Head of caudate nucleus (tissue), 42 donors: ENCODE data around the gene TNFRSF17.
A peak's percentile ranks its signal among the peaks of the same experiment; 100 is the strongest.

Experiments used
- DNase-seq, 42 donors: peaks; one replicate each; pipeline versions ENCODE4 v3.0.0 to v3.0.0-alpha.2; 2020 to 2021; ENCODE audit warnings: mixed read lengths in 7 of 42
- intact Hi-C: fragments of 100-400 bp; cut with DNase I; formaldehyde crosslinking; loops from one replicate; pipeline ENCODE4 v1.15.0; 2022

The TNFRSF17 gene

DNA sequence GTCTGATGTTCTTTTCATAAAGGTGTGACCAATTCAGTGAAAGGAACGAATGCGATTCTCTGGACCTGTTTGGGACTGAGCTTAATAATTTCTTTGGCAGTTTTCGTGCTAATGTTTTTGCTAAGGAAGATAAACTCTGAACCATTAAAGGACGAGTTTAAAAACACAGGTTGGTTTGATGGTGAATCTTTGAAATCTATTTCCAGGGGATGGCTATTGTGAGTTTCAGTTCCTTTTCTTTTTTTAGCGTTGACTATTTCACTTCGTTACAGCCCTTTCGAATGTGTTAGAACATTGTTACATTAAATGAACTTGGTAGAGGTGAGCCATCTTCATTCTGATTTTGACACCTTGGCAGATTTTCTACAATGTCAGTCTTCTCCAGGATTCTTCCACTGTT, 1.2 kb downstream of the TNFRSF17 start:
- intact Hi-C loops, result no loop called here
- no peak for DNase-seq

DNA sequence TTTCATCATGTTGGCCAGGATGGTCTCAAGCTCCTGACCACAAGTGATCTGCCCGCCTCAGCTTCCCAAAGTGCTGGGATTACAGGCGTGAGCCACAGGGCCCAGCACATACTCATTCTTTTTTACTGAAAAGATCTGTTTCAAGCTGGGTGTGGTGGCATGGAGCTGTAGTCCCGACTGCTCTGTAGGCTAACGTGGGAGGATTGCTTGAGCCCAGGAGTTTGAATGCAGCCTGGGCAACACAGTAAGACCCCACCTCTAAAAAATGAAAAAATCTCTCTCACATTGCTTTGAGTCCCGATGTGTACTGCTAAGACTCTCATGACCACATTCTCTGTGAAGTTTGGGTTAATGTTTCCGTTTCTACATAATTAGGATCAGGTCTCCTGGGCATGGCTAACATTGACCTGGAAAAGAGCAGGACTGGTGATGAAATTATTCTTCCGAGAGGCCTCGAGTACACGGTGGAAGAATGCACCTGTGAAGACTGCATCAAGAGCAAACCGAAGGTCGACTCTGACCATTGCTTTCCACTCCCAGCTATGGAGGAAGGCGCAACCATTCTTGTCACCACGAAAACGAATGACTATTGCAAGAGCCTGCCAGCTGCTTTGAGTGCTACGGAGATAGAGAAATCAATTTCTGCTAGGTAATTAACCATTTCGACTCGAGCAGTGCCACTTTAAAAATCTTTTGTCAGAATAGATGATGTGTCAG, 2.3 kb downstream of the TNFRSF17 start:
- DNase-seq, result no peak
- intact Hi-C loops, result no loop called here

DNA sequence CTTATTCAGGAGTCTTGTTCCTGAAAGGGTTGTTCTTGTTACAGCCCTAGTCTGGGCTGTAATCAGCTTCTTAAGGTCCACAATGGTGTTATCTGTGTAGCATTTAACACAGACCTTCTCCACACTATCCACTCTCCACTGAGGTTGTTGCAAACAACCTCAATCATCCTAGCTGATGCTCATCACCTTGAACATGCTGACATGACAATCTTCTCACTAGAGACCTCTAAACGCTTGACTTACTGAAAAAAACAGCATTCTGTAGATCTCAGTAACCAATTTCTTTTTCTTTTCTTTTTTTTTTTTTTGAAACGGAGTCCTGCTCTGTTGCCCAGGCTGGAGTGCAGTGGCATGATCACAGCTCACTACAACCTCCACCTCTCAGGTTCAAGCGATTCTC, 3.6 kb downstream of the TNFRSF17 start:
- DNase-seq, result no peak
- intact Hi-C loops, result no loop called here

DNA sequence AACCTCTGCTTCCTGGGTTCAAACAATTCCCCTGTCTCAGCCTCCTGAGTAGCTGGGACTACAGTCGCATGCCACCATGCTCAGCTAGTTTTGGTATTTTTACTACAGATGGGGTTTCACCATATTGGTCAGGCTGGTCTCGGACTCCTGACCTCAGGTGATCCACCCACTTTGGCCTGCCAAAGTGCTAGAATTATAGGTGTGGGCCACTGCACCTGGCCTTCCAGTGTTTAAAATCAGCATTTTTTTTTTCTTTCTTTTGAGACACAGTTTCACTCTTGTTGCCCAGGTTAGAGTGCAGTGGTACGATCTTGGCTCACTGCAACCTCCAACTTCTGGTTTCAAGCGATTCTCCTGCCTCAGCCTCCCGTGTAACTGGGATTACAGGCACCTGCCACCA, 5.3 kb downstream of the TNFRSF17 start:
- intact Hi-C loops, result loop anchor here (10.0 kb wide), 1 partner anchor 95 kb away; no protein-coding TSS in a partner anchor
- DNase-seq, result peak in 1 of 42 donors; percentile 1

DNA sequence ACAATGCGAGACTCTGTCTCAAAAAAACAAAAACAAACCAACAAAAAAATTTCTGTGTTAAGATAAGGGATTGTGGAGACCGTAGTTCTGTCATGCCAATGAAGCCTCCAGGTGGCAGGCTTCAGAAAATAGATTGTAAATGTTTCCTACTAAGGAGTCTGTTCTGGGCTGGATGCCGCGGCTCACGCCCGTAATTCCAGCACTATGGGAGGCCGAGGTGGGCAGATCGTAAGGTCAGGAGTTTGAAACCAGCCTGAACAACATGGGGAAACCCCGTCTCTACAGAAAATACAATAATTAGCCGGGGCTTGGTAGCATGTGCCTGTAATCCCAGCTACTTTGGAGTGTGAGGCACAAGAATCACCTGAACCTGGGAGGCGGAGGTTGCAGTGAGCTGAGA, 7.1 kb downstream of the TNFRSF17 start:
- intact Hi-C loops, result loop anchor here (10.0 kb wide), 1 partner anchor 93 kb away; no protein-coding TSS in a partner anchor

DNA sequence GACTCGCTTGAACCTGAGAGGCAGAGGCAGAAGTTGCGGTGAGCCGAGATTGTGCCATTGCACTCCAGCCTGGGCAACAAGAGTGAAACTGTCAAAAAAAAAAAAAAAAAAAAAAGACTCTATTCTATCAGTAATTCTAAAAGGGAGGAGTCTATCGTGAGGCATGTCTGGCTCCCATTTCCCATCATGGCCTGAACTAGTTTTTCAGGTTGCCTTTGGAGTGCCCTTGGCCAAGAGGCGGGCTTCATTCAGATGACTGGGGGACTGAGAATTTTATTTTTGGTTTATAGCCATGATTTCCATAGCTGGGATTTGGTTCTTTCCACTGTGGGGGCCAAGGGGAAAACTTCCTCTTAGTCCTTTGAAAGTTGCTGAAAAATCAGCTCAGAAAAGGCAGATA, 8.1 kb downstream of the TNFRSF17 start:
- intact Hi-C loops, result loop anchor here (10.0 kb wide), 1 partner anchor 92 kb away; no protein-coding TSS in a partner anchor
- no peak for DNase-seq

More for the DNA sequence above, 7.1 kb downstream of the TNFRSF17 start:
- peak in 9 of 42 donors; percentile 30 to 69 (median 36) for DNase-seq

DNA sequence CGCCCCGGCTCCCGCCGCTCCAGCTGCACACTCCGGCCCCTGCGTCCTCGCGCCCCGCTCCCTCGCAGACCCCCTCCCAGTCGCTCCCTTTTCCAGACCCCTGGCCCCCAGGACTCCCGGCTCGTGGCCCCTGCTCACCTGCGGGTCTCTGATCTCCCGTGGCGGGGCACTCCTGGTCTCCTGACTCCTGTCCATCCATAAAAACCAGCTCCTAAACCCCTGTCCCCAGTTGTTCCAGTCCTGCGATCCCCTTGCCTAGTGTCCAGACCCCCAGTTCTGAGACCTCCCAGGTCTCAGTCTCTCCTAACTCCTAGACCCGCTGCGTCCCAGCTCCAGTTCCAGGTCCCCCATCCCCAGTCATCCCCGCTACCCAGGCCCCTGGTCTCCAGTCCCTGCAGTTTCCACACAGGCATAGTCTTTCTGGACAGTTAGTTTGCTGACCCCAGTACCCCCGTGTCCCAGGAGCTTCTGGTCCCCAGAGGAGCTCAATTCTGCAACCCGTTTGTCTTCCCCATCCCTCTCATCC, 11.9 kb downstream of the TNFRSF17 start:
- intact Hi-C loops, result loop anchor here (10.0 kb wide), 1 partner anchor 88 kb away; no protein-coding TSS in a partner anchor
- DNase-seq, result peak in 2 of 42 donors; percentile 11 to 14

DNA sequence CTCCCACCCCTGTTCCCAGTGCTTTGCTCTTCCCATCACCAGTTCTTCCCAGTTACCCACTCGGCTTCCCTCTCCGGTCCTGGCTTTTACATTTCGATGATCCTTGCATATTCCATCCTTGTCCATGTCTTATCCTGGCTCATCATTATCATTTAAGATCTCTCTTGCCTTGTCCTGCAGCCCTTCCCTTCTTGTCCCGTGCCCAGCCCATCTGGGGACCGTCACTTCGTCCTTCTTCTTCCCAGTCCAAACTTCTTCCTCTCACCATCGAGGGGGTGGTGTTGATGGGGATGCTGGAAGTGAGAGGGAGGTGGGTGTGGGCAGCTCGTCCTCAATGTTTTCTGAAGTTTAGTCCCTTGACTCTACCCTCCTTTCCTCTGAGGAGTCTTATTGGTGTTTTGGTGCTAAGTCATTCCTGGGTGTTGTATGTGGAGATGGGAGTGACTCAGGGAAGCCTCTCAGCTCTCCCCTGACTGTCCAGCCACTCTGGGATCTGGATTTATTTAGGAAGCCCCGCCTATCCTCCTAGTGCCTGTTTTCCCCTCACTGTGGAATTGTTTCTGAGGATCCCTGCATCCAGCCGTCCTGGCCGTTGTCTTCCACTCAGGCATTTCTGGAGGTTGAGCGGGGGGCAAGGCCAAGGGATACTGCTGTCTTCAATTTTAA, 12.5 kb downstream of the TNFRSF17 start:
- DNase-seq, result peak in 1 of 42 donors; percentile 6
- intact Hi-C loops, result loop anchor here (10.0 kb wide), 1 partner anchor 87 kb away; no protein-coding TSS in a partner anchor

DNA sequence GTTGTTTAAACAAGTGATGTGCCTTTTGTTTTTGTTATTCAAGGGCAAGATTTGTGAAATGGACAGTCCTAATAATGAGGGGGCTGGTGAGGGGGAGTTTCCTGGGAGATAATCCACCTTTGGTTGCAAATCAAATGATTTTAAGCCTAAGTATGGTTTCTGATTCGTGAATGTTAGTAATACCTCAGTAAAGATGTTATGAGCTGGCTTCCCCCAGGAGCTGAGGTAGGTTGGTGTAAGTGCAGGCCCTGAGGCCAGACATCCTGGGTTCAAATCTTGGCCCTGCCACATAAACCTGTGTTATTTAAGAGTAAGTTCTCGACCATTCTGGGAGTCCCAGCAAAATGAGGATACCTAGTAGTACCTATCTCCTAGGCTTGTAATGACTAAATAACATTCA, 13.1 kb downstream of the TNFRSF17 start:
- intact Hi-C loops, result loop anchor here (10.0 kb wide), 1 partner anchor 87 kb away; no protein-coding TSS in a partner anchor
- DNase-seq, result no peak

DNA sequence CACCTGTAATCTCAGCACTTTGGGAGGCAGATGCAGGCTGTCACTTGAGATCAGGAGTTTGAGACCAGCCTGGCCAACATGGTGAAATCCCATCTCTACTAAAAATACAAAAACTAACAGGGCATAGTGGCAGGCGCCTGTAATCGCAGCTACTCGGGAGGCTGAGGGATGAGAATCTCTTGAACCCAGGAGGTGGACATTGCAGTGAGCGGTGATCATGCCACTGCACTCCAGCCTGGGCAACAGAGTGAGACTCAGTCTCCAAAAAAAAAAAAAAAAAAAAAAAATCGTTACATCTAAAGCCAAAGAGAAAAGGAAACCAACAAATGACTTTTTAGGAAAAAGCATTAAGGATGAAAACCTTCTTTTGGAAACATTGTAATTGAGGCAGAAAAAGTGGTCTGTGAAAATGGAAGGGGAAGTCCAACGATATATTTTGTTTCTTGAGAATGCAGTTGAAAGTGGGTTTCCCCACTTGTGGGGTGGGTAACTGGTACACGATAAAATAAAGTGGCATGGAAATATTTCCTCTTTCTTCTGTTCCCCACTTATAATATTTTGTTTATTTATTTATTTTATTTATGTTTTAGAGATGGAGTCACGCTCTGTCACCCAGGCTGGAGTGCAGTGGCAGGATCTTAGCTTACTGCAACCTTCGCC, 14.1 kb downstream of the TNFRSF17 start:
- DNase-seq, result no peak
- intact Hi-C loops, result loop anchor here (10.0 kb wide), 1 partner anchor 86 kb away; no protein-coding TSS in a partner anchor

DNA sequence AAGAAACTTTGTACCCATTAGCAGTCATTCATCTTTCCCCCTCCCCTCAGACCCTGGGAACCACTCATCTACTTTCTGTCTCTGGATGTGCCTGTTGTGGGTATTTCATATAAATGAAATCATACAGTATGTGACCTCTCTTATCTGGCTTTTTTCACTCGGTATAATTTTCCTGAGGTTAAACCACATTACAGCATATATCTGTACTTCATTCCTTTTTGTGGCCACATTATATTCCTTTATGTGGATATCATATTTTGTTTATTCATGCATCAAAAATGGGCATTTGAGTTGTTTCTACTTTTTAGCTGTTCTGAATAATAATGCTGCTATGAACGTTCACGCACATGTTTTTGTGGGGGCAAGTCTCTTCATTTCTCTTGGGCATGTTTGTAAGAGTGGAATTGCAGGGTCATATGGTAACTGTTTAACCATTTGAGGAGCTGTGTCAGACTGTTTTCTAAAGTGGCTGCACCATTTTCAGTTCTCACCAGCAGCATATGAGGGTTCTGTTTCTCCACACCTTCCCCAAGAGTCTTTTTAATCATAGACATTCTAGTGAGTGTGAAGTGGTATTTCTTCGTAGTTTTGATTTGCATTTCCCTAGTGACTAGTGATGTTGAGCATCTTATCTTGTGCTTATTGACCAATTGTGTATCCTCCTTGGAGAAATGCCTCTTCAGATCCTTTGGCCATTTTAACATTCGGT, 15.3 kb downstream of the TNFRSF17 start:
- DNase-seq, result no peak
- intact Hi-C loops, result no loop called here

DNA sequence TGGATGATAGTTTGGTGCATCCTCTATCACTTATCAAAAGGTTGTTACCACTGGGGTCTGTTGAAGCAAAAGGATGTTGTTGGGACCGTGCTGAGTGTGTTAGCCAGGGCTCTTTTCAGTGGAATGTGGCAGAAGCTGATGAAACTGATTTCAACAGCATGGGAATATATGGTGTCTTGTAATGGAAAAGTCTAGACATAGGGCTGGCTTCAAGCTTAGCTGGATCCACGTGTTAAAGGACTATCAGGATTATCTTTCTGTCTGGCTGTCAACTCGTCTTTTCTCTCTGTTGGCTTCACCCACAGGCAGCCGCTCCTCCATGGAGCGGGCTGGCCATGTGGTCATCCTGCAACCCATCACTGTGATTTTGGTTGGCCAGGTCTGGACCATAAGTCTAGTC, 20.2 kb downstream of the TNFRSF17 start:
- DNase-seq, result no peak
- intact Hi-C loops, result no loop called here

DNA sequence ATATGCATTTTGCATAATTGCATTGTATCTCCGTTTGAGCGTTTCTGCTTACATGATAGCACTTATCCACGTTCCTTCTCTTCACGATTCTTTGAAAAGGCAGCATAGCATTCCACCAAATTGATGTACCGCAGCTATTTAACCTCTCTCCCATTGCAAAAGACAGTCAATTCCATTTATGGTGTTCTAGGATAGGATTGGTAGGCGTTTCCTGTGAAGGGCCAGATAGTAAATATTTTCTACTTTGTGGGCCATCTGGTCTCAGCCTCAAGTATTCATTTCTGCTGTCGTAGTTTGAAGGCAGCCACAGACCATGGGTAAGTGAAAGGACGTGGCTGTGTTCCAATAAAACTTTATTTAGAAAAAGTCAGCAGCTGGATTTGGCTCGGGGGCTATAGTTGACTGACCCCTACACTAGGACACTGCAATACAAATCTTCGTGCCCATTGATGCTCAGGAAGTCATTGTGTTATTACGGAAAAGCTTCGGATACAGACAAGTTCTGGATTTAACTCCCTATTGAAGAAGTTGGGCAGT, 21.6 kb downstream of the TNFRSF17 start:
- DNase-seq, result no peak
- intact Hi-C loops, result no loop called here

DNA sequence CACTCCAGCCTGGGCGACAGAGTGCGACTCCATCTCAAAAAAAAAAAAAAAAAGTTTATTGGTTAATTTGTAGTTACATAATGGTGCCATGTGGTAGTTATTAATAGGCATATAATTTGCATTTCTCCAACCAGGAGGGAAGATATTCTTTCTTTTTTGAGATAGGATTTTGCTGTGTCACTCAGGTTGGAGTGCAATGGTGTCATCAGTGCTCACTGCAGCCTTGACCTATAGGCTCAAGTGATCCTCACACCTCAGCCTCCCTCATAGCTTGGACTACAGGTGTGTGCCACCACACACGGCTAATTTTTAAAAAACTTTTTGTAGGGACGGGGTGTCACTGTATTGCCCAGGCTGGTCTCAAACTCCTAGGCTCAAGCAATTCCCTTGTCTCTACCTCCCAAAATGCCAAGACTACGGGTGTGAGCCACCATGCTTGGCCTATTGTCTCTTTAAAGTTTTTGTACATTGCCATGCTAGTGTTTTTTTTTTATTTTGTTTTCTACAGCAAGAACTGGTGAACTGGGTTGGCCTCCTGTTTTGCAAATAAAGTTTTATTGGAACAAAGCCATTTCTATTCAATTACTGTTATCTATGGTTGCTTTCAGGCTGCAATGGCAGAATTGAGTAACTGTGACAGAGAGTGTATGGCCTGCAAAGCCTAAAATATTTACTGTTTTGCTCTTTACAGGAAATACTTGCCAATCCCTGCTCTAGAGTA, 23.4 kb downstream of the TNFRSF17 start:
- intact Hi-C loops, result no loop called here
- no peak for DNase-seq

DNA sequence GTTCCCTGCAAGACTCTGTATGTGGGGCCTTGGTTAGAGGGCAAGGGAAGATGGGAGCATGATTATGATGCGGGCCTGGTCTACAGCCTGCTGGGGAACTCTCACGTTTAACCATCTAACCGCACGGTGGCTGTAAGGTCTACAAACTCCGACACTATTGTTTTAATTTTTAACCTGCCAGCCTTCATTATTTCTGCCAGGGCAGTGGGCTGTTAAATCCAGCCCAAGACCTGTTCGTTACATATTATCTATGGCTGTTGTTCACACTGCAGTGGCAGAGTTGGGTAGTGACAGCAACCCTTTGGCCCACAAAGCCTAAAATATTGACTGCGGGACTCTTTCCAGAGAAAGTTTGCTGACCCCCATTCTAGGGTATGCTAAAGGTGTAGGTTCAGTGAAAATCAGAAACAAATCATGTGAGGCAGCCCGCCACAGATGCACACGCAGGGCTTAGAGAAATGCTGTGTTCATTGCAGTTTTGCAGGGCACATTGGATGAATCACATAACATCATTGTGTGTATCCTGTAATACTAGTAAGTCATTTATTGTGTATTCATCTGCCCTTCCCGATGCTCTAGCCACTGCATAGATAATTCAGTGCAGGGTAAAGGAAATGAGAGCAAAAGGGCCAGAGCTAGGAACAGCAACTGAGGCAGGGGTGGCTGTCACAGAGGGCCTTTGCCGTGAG, 25.8 kb downstream of the TNFRSF17 start:
- intact Hi-C loops, result no loop called here
- DNase-seq, result no peak

DNA sequence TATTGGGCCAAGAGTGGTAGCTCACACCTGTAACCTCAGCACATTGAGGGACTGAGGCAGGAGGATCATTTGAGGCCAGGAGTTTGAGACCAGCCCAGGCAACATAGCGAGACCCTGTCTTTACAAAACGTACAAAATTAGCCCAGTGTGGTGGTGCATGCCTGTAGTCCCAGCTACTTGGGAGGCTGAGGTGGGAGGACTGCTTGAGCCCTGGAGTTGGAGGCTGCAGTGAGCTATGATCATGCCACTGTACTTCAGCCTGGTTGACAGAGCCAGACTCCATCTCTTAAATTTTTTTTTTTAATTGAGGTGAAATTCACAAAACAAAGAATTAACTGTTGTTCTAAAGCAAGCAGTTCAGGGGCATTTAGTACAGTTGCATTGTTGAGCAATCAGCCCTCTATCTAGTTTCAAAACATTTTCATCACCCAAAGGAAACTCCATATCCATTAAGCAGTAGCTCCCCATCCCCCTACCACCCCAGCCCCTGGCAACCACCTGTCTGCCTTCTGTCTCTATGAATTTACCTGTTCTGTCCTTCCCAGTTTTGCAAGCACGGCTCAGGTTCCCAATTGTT, 27.1 kb downstream of the TNFRSF17 start:
- DNase-seq, result no peak
- intact Hi-C loops, result no loop called here
